DOHH2 (cell line): Measurements from ENCODE around the gene HEPHL1.

Source experiments
- H3F3A ChIP-seq: fragments of 200-600 bp; sonication (generic), shearing (Covaris generic); 2 replicates; pipeline ENCODE4 v1.6.0; 2016; ENCODE audit warnings: antibody characterized with exemption, mild to moderate bottlenecking; ENCODE audit not compliant: control insufficient read depth, insufficient read depth
- H3K27ac ChIP-seq: fragments of 200-600 bp; sonication (generic); 2 replicates; pipeline ENCODE4 v1.5.1; 2014; ENCODE audit warnings: low read depth, mild to moderate bottlenecking, low read length, moderate library complexity
- H3K27me3 ChIP-seq: fragments of 200-600 bp; sonication (generic); 2 replicates; pipeline ENCODE4 v1.6.1; 2014; ENCODE audit warnings: mild to moderate bottlenecking, low read length, mixed read lengths; ENCODE audit not compliant: control insufficient read depth
- H3K36me3 ChIP-seq: fragments of 200-600 bp; sonication (generic); 2 replicates; pipeline ENCODE4 v1.6.1; 2014; ENCODE audit warnings: mild to moderate bottlenecking, low read length, moderate library complexity, mixed read lengths; ENCODE audit not compliant: control insufficient read depth
- H3K4me1 ChIP-seq: fragments of 200-600 bp; sonication (generic); 2 replicates; pipeline ENCODE4 v1.6.1; 2014; ENCODE audit warnings: mild to moderate bottlenecking, low read length, mixed read lengths; ENCODE audit not compliant: control insufficient read depth
- H3K4me2 ChIP-seq: fragments of 200-600 bp; sonication (generic); 2 replicates; pipeline ENCODE4 v1.6.0; 2014; ENCODE audit warnings: mild to moderate bottlenecking, low read length, moderate library complexity
- H3K4me3 ChIP-seq: fragments of 200-600 bp; sonication (generic); 2 replicates; pipeline ENCODE4 v1.5.1; 2014; ENCODE audit warnings: mild to moderate bottlenecking, low read length, mixed read lengths
- H3K79me2 ChIP-seq: fragments of 200-600 bp; sonication (generic); 2 replicates; pipeline ENCODE4 v1.6.1; 2014; ENCODE audit warnings: mild to moderate bottlenecking, low read length, mixed read lengths; ENCODE audit not compliant: control insufficient read depth
- H3K9me2 ChIP-seq: fragments of 200-600 bp; sonication (generic); replicated peaks from 2 replicates; pipeline ENCODE4 v1.6.1; 2014; ENCODE audit warnings: mild to moderate bottlenecking, low read length, mixed read lengths; ENCODE audit not compliant: control insufficient read depth
- H3K9me3 ChIP-seq: fragments of 200-600 bp; sonication (generic); 2 replicates; pipeline ENCODE4 v1.6.1; 2014; ENCODE audit warnings: antibody characterized with exemption, low read length, mixed read lengths; ENCODE audit not compliant: control insufficient read depth, insufficient read depth
- H4K20me1 ChIP-seq: fragments of 200-600 bp; sonication (generic); 2 replicates; pipeline ENCODE4 v1.6.0; 2014; ENCODE audit warnings: low read depth, mild to moderate bottlenecking, antibody characterized with exemption, low read length, moderate library complexity; ENCODE audit not compliant: control insufficient read depth, insufficient read depth
- CTCF ChIP-seq: fragments of 200-600 bp; sonication (generic); IDR thresholded peaks from one replicate; pipeline ENCODE4 v1.5.1; 2014; ENCODE audit warnings: antibody characterized with exemption, mild to moderate bottlenecking, low read depth, low read length; ENCODE audit not compliant: poor library complexity, severe bottlenecking
- EZH2phosphoT487 ChIP-seq: fragments of 200-600 bp; sonication (generic); IDR thresholded peaks from 2 replicates; pipeline ENCODE4 v1.6.1; 2017; ENCODE audit warnings: borderline replicate concordance, mild to moderate bottlenecking, antibody characterized with exemption, low read length, moderate library complexity, mixed read lengths

HEPHL1 gene

DNA sequence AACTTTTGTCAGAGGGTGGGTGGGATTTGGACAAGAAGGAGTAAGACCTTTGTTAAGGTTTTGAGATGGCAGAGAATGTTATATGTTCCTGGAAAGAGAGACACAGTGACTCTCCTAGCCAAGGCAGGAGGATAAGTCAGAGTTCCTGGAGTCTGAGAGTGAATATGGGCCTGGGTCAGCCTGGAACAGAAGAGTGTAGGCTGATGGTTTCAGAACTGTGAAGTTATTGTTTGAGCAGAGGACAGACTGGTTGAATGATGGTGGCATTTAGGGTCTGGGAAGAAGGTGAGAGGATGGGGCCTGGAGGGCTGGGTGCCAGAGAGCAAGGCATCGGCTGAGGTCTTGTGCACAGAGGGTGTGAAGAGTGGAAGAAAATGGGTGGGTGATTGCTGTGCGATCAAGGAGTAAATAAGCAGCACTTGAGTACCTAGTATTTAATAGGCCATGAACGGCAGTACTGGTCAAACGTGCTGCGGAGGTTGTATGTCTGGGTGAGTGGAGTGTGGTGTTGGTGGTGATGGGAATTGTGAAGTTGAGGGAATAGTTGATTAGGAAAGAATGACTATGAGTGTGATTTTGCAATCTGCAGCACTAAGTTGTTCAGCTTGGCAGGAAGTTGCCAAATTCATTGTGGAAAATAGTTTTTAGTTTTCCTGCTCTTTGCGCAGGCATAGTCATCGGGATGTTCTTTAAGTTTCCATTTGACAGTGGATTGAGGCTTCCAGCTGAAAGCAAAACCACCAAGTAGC is 109.3 kb downstream of the HEPHL1 start:
- TF ChIP-seq CTCF, result no peak
- TF ChIP-seq EZH2phosphoT487, result no peak
- H3K4me3 ChIP-seq, result peak overlapping the region; percentile 95
- H3K4me2 ChIP-seq, result peak overlapping the region; percentile 86
- H4K20me1 ChIP-seq, result peaks cover 5% of the 10 kb centered on the region; the same call in 1 of the 2 replicates
- peaks cover 65% of the 10 kb centered on the region for H3K79me2 ChIP-seq
- H3K9me2 ChIP-seq, result no peaks in the 10 kb centered on the region
- H3K4me1 ChIP-seq, result peaks cover 45% of the 10 kb centered on the region
- peaks cover 4% of the 10 kb centered on the region; the same call in 1 of the 2 replicates for H3K9me3 ChIP-seq
- no peak overlapping the region for H3K27ac ChIP-seq
- no peaks in the 10 kb centered on the region for H3K27me3 ChIP-seq
- H3F3A ChIP-seq, result no peaks in the 10 kb centered on the region
- H3K36me3 ChIP-seq, result no peaks in the 10 kb centered on the region

DNA sequence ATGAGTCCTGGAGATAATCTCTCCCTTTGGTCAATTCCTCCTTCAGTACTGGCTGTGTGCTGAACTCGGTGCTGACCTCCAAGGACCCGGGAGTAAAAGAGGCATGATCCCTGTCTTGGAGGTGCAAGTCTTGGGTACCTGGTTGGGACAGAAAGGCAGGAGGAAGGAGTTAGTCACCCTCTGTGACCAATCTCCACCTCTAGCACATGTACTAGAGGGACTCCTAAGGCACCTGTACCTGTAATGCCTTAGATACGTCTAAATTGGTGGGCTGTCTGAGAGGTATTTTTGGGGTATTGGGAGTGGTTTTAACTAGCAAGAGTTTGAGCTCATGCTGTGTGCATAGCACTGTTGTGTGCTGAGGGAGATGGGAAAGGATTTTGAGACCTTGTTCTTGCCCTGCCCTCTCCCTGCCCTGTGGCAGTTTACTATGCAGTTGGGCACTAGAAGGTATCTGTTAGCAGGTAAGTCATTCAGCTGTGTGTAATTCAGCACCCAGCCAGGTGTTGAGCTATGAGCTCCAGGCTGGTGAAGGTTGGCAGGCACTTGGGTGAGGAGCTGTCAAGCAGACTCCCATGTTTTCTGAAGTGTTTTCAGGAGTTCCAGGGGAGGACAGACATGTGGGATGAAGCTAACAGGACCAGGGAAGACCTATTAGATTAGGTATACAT is 110.0 kb downstream of the HEPHL1 start:
- Histone ChIP-seq H3K4me2 (no peak overlapping the region), H3K36me3 (no peaks in the 10 kb centered on the region), H3K4me1 (peaks cover 46% of the 10 kb centered on the region), H3K4me3 (no peak overlapping the region), H3K27ac (no peak overlapping the region), H3K9me2 (no peaks in the 10 kb centered on the region), H3F3A (no peaks in the 10 kb centered on the region), H3K9me3 (no peaks in the 10 kb centered on the region), H3K27me3 (no peaks in the 10 kb centered on the region), H4K20me1 (peaks cover 5% of the 10 kb centered on the region; the same call in 1 of the 2 replicates), H3K79me2 (peaks cover 71% of the 10 kb centered on the region)
- TF ChIP-seq CTCF (no peak), EZH2phosphoT487 (no peak)

DNA sequence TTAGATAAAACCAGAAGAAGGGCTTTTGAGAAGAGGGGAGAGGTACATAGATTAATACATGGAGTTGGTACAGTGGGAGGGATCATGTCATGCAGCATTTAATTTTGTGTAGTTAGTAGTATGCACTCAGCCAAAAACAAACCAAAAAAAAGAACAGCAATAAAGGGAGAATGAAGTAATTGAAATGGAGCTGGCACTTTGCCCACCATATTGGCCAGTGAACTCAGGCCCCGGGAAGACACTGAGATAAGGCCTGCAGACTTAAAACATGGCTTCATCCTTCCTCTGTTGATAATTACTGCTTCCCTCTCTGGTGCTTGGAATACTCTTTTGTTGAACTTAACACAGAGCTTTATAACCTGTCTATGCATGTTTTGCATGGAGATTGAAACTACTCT is 110.6 kb downstream of the HEPHL1 start:
- H3K4me1 ChIP-seq, result peaks cover 46% of the 10 kb centered on the region

More for the DNA sequence above, 110.6 kb downstream of the HEPHL1 start:
- Histone ChIP-seq H3F3A (no peaks in the 10 kb centered on the region), H3K79me2 (peaks cover 72% of the 10 kb centered on the region), H3K27me3 (no peaks in the 10 kb centered on the region), H3K27ac (no peak overlapping the region), H3K9me2 (no peaks in the 10 kb centered on the region), H3K4me2 (no peak overlapping the region), H3K9me3 (no peaks in the 10 kb centered on the region), H3K36me3 (no peaks in the 10 kb centered on the region), H4K20me1 (peaks cover 5% of the 10 kb centered on the region; the same call in 1 of the 2 replicates), H3K4me3 (no peak overlapping the region)
- TF ChIP-seq CTCF, result no peak
- TF ChIP-seq EZH2phosphoT487, result no peak
